Body of pancreas (tissue), 4 donors: ENCODE data around the gene KIFC3.

Experiments used
- CTCF ChIP-seq, 7 experiments: fragments of 450-650 bp in 4 of 7; fragments of 200-600 bp in 3 of 7; sonication (generic) in 3 of 7; IDR thresholded peaks; one replicate each; pipeline ENCODE4 v1.5.1; 2016 to 2019; ENCODE audit warnings: antibody characterized with exemption in 7 of 7
- POLR2A ChIP-seq, 3 donors: fragments of 450-650 bp; IDR thresholded peaks; one replicate each; pipeline ENCODE4 v1.6.1; 2016; ENCODE audit warnings: antibody characterized with exemption in 3 of 3, mild to moderate bottlenecking in 2 of 3

- no peak for TF ChIP-seq CTCF (IDR thresholded peaks at IDR 0.05)
- TF ChIP-seq POLR2A (IDR thresholded peaks at IDR 0.05), result no peak
Measured at GRCh38 chr16:57823836-57824235, 21.5 kb upstream of the KIFC3 start.
